Panc1 (cell line): ENCODE measurements around the gene XRCC4. TPM values are rescaled to one million over a fixed set of nuclear protein-coding genes. Genes with fewer than 3 reads are reported as not detected.
"Not testable (repeated sequence)": the region's sequence is repeated elsewhere in the genome, so short reads cannot be mapped to it uniquely, and the experiment has no call there.

Experiments
- ATAC-seq: fragments of 200-7000 bp; cut with Tn5 transposase; 2 replicates; pipeline ENCODE4 v1.9.1; 2020; ENCODE audit warnings: mild to moderate bottlenecking, moderate library complexity
- BruUV-seq: library from RNA; stranded (reverse); fragments of 400-500 nt; replicated peaks from 2 replicates; lab custom pipeline; 2021; lab: Mats Ljungman, UMichigan
- CTCF ChIA-PET: fragments of 300-600 bp; sonication (Branson Sonifier 250); formaldehyde crosslinking; loops from one replicate; lab custom pipeline; 2022; ENCODE audit warnings: antibody characterized with exemption; lab: Charles Lee
- POLR2A ChIA-PET: fragments of 300-600 bp; sonication (Branson Sonifier 250); formaldehyde crosslinking; loops from one replicate; lab custom pipeline; 2022; ENCODE audit warnings: antibody characterized with exemption; lab: Charles Lee
- DNase-seq: peaks from one replicate; pipeline ENCODE4 v3.0.0-alpha.2; 2010; ENCODE audit warnings: low read depth, low spot score
- H3K27ac ChIP-seq: 2 replicates; pipeline ENCODE4 v1.5.1; 2011; ENCODE audit warnings: mild to moderate bottlenecking, low read length, inconsistent platforms
- H3K27me3 ChIP-seq: fragments of 200-500 bp; sonication (Bioruptor generic); 2 replicates; pipeline ENCODE4 v1.6.0; 2014; ENCODE audit warnings: low read length, inconsistent platforms; ENCODE audit not compliant: control insufficient read depth, insufficient read depth
- H3K36me3 ChIP-seq: fragments of 200-500 bp; sonication (Bioruptor generic); 2 replicates; pipeline ENCODE4 v1.5.1; 2014; ENCODE audit warnings: inconsistent platforms, mild to moderate bottlenecking, low read length, moderate library complexity; ENCODE audit not compliant: control insufficient read depth, insufficient read depth
- H3K4me1 ChIP-seq: 2 replicates; pipeline ENCODE4 v1.5.1; 2011; ENCODE audit warnings: inconsistent platforms, mild to moderate bottlenecking, low read length, moderate library complexity; ENCODE audit not compliant: control insufficient read depth, insufficient read depth
- H3K4me3 ChIP-seq, 2 experiments: 2 replicates each; pipeline ENCODE4 v1.5.1; 2011 to 2012; ENCODE audit warnings: low read depth in 2 of 2, low read length in 2 of 2, mild to moderate bottlenecking in 2 of 2, inconsistent platforms in 1 of 2, moderate library complexity in 1 of 2
- H3K9me3 ChIP-seq: fragments of 200-500 bp; sonication (Bioruptor generic); 2 replicates; pipeline ENCODE4 v1.5.1; 2014; ENCODE audit warnings: low read depth, mild to moderate bottlenecking, inconsistent platforms, low read length, moderate library complexity; ENCODE audit not compliant: control insufficient read depth, insufficient read depth
- CTCF ChIP-seq: fragments of 450-650 bp; IDR thresholded peaks from 2 replicates; pipeline ENCODE4 v1.5.1; 2017; ENCODE audit warnings: mild to moderate bottlenecking
- POLR2AphosphoS5 ChIP-seq: IDR thresholded peaks from 2 replicates; pipeline ENCODE4 v1.6.1; 2012; ENCODE audit warnings: mild to moderate bottlenecking, low read depth, low read length, moderate library complexity
- REST ChIP-seq, 2 experiments: IDR thresholded peaks; 2 replicates each; pipeline ENCODE4 v1.6.1; 2011 to 2012; ENCODE audit warnings: low read depth in 2 of 2, control low read depth in 1 of 2, low read length in 1 of 2, mild to moderate bottlenecking in 1 of 2, moderate library complexity in 1 of 2; ENCODE audit not compliant: insufficient read depth in 1 of 2
- SIN3A ChIP-seq: IDR thresholded peaks from 2 replicates; pipeline ENCODE4 v1.6.1; 2012; ENCODE audit warnings: low read depth, mild to moderate bottlenecking, low read length, moderate library complexity, borderline replicate concordance; ENCODE audit not compliant: insufficient read depth
- TCF7L2 ChIP-seq: IDR thresholded peaks from 2 replicates; pipeline ENCODE4 v1.6.1; 2011; ENCODE audit warnings: mild to moderate bottlenecking, low read depth, low read length, inconsistent platforms
- in situ Hi-C: cut with HindIII; loops from 2 replicates; pipeline ENCODE4 v1.10.0; 2016; ENCODE audit warnings: low sequenced_read_pairs, low pct_unique_long_range_greater_than_20kb
- intact Hi-C: fragments of 100-400 bp; cut with micrococcal nuclease; formaldehyde crosslinking; loops from one replicate; pipeline ENCODE4 v1.10.0; 2022; ENCODE audit not compliant: unreplicated experiment
- total RNA-seq: library from RNA; stranded (reverse); gene quantifications from one replicate; pipeline ENCODE4 v1.2.1, GENCODE V29; 2021; ENCODE audit not compliant: unreplicated experiment

The XRCC4 gene
- total RNA-seq, 1 experiment from 2014 or later = 12.5 TPM

GRCh38 chr5:83066548-83067110 lies 10.7 kb upstream of the XRCC4 start:
- DNase-seq = no peak
- no peak overlapping the region for H3K27ac ChIP-seq
- TF ChIP-seq REST (IDR thresholded peaks at IDR 0.05; ENCODE audit: insufficient read depth in 1 of 2, low read depth in 2 of 2, low read length in 1 of 2) (no peak), CTCF (no peak), TCF7L2 (no peak), SIN3A (no peak), POLR2AphosphoS5 (no peak)
- intact Hi-C loops (loop anchor here (10.0 kb wide), 2 partner anchors 378 to 702 kb away; no protein-coding TSS in a partner anchor), in situ Hi-C loops (no loop called here)
- no peaks in the 10 kb centered on the region for H3K9me3 ChIP-seq
- ChIA-PET POLR2A (no interaction called here), CTCF (interaction anchor here (0.6 kb wide), 1 partner anchor 610 kb away, joined by 3 read pairs; no protein-coding TSS in a partner anchor)
- peaks cover 13% of the 10 kb centered on the region for H3K36me3 ChIP-seq
- no peak for ATAC-seq
- BruUV-seq = no TSS peak
- H3K4me1 ChIP-seq = peaks cover 3% of the 10 kb centered on the region; the same call in 1 of the 2 replicates
- no peak overlapping the region for H3K4me3 ChIP-seq
- no peaks in the 10 kb centered on the region for H3K27me3 ChIP-seq

GRCh38 chr5:83067377-83067776 lies 10.0 kb upstream of the XRCC4 start:
- H3K4me3 ChIP-seq, H3K27me3 ChIP-seq, H3K9me3 ChIP-seq, POLR2A ChIA-PET, H3K36me3 ChIP-seq, in situ Hi-C loops, BruUV-seq, H3K27ac ChIP-seq, H3K4me1 ChIP-seq, DNase-seq, ATAC-seq, CTCF ChIA-PET: not testable (repeated sequence)
- intact Hi-C loops = loop anchor here (10.0 kb wide), 2 partner anchors 377 to 703 kb away; no protein-coding TSS in a partner anchor

- no peak for DNase-seq
- Histone ChIP-seq H3K9me3 (no peaks in the 10 kb centered on the region), H3K4me1 (peaks cover 3% of the 10 kb centered on the region; the same call in 1 of the 2 replicates), H3K36me3 (peaks cover 2% of the 10 kb centered on the region), H3K4me3 (no peak overlapping the region), H3K27ac (no peak overlapping the region), H3K27me3 (no peaks in the 10 kb centered on the region)
- in situ Hi-C loops = no loop called here
- TF ChIP-seq SIN3A (no peak), CTCF (no peak), POLR2AphosphoS5 (no peak), TCF7L2 (no peak), REST (IDR thresholded peaks at IDR 0.05; ENCODE audit: insufficient read depth in 1 of 2, low read depth in 2 of 2, low read length in 1 of 2) (no peak)
- CTCF ChIA-PET = no interaction called here
- POLR2A ChIA-PET = no interaction called here
- ATAC-seq = no peak
- intact Hi-C loops = loop anchor here (10.0 kb wide), 2 partner anchors 376 to 704 kb away; no protein-coding TSS in a partner anchor
- BruUV-seq = no TSS peak
Measured at GRCh38 chr5:83069096-83069799, 8.1 kb upstream of the XRCC4 start.
